OCI-LY7 (cell line): ENCODE results near the gene PTDSS2. TPM values are rescaled to one million over a fixed set of nuclear protein-coding genes. Genes with fewer than 3 reads are reported as not detected.

Experiments used
- BruUV-seq: library from RNA; stranded (reverse); fragments of 400-500 nt; replicated peaks from 2 replicates; lab custom pipeline; 2021; lab: Mats Ljungman, UMichigan
- CTCF ChIA-PET: fragments of 300-600 bp; sonication (Branson Sonifier 250); formaldehyde crosslinking; loops from one replicate; lab custom pipeline; 2022; ENCODE audit warnings: antibody characterized with exemption; ENCODE audit not compliant: unreplicated experiment; lab: Charles Lee
- POLR2A ChIA-PET: fragments of 300-600 bp; sonication (Branson Sonifier 250); formaldehyde crosslinking; loops from one replicate; lab custom pipeline; 2022; ENCODE audit warnings: antibody characterized with exemption; lab: Charles Lee
- DNase-seq: peaks from one replicate; pipeline ENCODE4 v3.0.0-alpha.2; 2015; ENCODE audit warnings: low spot score
- H2AFZ ChIP-seq: fragments of 200-600 bp; sonication (generic), shearing (Covaris generic); 2 replicates; pipeline ENCODE4 v1.6.1; 2014; ENCODE audit warnings: mild to moderate bottlenecking, antibody characterized with exemption, low read length, moderate library complexity
- H3K27ac ChIP-seq: fragments of 200-600 bp; sonication (generic); 2 replicates; pipeline ENCODE4 v1.5.1; 2014; ENCODE audit warnings: mixed run types, low read depth, mild to moderate bottlenecking, moderate library complexity, low read length, inconsistent platforms; ENCODE audit not compliant: poor library complexity, severe bottlenecking
- H3K36me3 ChIP-seq: fragments of 200-600 bp; sonication (generic); 2 replicates; pipeline ENCODE4 v1.6.1; 2014; ENCODE audit warnings: mild to moderate bottlenecking, antibody characterized with exemption, low read length, moderate library complexity, mixed read lengths; ENCODE audit not compliant: insufficient read depth
- H3K4me1 ChIP-seq: fragments of 200-600 bp; sonication (generic); 2 replicates; pipeline ENCODE4 v1.5.1; 2014; ENCODE audit warnings: mild to moderate bottlenecking, low read length; ENCODE audit not compliant: insufficient read depth, poor library complexity, severe bottlenecking
- H3K4me2 ChIP-seq: fragments of 200-600 bp; sonication (generic); 2 replicates; pipeline ENCODE4 v1.6.1; 2014; ENCODE audit warnings: mild to moderate bottlenecking, low read length
- H3K4me3 ChIP-seq: fragments of 200-600 bp; sonication (generic); 2 replicates; pipeline ENCODE4 v1.5.1; 2014; ENCODE audit warnings: mild to moderate bottlenecking, low read depth, low read length; ENCODE audit not compliant: poor library complexity, severe bottlenecking
- H3K79me2 ChIP-seq: fragments of 200-600 bp; sonication (generic); 2 replicates; pipeline ENCODE4 v1.6.1; 2016; ENCODE audit warnings: low read depth, mild to moderate bottlenecking, low read length, moderate library complexity, mixed read lengths; ENCODE audit not compliant: insufficient read depth
- H3K9me2 ChIP-seq: fragments of 200-600 bp; sonication (generic); 2 replicates; pipeline ENCODE4 v1.6.1; 2016; ENCODE audit warnings: mild to moderate bottlenecking, low read length, mixed read lengths; ENCODE audit not compliant: insufficient read depth
- H3K9me3 ChIP-seq: fragments of 200-600 bp; sonication (generic); 2 replicates; pipeline ENCODE4 v1.6.1; 2014; ENCODE audit warnings: mild to moderate bottlenecking, mixed run types, low read length, mixed read lengths
- H4K20me1 ChIP-seq: fragments of 200-600 bp; sonication (generic); 2 replicates; pipeline ENCODE4 v1.6.1; 2014; ENCODE audit warnings: mild to moderate bottlenecking, antibody characterized with exemption, low read length, moderate library complexity, mixed read lengths; ENCODE audit not compliant: insufficient read depth
- EZH2phosphoT487 ChIP-seq: fragments of 200-600 bp; sonication (generic); IDR thresholded peaks from 2 replicates; pipeline ENCODE4 v1.6.1; 2018; ENCODE audit warnings: low read depth, borderline replicate concordance, mild to moderate bottlenecking, mixed run types, antibody characterized with exemption, low read length, moderate library complexity, mixed read lengths
- intact Hi-C: fragments of 100-400 bp; cut with micrococcal nuclease; formaldehyde crosslinking; loops from one replicate; pipeline ENCODE4 v1.10.0; 2022; ENCODE audit not compliant: unreplicated experiment
- total RNA-seq, 2 experiments: library from RNA; depleted of rRNA in 1 of 2; stranded (reverse); fragments of >200 nt in 1 of 2; shearing (Covaris generic) in 1 of 2; gene quantifications; 2 replicates each; pipeline ENCODE4 v1.2.3, GENCODE V29; 2014 to 2022
- TF ChIP-seq, protein P1 (sequence below): fragments of 200-600 bp; sonication (generic); conservative IDR thresholded peaks from 2 replicates; pipeline ENCODE4 v1.5.1; 2014; ENCODE audit warnings: mild to moderate bottlenecking, antibody characterized with exemption, low read length, moderate library complexity, mixed read lengths

Gene PTDSS2
- total RNA-seq, 2 experiments from 2014 or later: 27.8 to 32.7 TPM

DNA sequence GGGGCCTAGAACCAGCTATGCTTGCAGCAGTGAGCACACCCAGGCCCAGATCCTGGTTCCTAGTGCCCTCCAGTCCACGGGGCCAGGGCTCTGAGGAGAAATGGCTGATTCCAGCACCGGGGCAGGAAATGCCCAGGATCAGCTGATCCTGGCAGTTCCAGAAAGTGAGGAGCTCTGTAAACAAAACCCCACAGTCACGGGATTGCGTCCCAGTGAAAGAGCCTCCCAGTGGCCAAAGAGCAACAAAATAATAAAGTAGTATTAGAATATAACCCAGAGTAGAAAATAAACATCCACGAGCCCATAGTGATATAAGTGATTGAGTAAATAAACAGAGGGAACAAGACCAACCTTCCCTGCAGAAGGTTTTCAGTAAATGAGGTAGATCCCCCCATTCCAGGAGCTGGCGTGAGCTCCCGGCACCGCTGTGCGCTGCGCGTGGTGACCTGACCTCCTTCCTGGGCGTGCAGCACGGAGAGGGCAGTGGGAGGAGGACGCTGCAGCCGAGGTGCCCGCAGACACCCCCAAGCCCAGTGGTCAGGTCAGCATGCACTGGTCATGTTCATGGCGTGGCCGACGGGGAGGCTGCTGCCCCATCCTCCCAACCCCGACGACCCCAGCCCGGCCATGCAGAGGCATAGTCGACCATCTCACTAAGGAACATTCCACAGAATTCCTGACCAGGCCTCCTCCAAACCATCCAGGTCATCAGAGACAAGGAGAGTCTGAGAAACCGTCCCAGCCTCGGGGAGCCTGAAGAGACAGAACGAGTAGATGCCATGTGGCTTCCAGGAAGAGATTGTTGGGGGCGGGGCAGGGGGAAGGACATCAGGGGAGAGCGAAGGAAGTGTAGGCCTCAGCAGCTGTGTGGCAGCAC is 19.8 kb downstream of the PTDSS2 start:
- intact Hi-C loops: no loop called here
- Histone ChIP-seq H3K27ac (no peak overlapping the region), H3K9me3 (no peaks in the 10 kb centered on the region), H3K4me2 (no peak overlapping the region), H3K4me3 (no peak overlapping the region), H4K20me1 (no peaks in the 10 kb centered on the region), H3K79me2 (no peaks in the 10 kb centered on the region), H2AFZ (no peak overlapping the region), H3K36me3 (no peaks in the 10 kb centered on the region), H3K9me2 (no peaks in the 10 kb centered on the region), H3K4me1 (no peaks in the 10 kb centered on the region)
- POLR2A ChIA-PET: no interaction called here
- no TSS peak for BruUV-seq
- CTCF ChIA-PET: no interaction called here
- DNase-seq: no peak
- TF ChIP-seq EZH2phosphoT487: no peak
- TF ChIP-seq, protein P1, sequence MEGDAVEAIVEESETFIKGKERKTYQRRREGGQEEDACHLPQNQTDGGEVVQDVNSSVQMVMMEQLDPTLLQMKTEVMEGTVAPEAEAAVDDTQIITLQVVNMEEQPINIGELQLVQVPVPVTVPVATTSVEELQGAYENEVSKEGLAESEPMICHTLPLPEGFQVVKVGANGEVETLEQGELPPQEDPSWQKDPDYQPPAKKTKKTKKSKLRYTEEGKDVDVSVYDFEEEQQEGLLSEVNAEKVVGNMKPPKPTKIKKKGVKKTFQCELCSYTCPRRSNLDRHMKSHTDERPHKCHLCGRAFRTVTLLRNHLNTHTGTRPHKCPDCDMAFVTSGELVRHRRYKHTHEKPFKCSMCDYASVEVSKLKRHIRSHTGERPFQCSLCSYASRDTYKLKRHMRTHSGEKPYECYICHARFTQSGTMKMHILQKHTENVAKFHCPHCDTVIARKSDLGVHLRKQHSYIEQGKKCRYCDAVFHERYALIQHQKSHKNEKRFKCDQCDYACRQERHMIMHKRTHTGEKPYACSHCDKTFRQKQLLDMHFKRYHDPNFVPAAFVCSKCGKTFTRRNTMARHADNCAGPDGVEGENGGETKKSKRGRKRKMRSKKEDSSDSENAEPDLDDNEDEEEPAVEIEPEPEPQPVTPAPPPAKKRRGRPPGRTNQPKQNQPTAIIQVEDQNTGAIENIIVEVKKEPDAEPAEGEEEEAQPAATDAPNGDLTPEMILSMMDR: no peak

DNA sequence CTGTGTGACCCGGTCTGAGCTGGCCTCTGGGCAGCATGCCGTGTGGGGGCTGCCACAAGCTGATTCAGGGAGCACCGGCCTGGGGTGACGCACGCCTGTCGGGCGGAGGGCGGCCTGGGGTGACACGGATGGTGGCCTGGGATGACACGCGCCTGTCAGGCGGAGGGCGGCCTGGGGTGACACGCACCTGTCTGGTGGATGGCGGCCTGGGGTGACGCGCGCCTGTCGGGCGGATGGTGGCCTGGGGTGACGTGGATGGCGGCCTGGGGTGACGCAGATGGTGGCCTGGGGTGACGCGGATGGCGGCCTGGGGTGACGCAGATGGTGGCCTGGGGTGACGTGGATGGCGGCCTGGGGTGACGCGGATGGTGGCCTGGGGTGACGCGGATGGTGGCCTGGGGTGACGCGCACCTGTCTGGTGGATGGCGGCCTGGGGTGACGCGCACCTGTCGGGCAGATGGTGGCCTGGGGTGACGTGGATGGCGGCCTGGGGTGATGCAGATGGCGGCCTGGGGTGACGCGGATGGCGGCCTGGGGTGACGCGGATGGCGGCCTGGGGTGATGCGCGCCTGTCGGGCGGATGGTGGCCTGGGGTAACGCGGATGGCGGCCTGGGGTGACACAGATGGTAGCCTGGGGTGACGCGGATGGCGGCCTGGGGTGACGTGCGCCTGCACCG is 21.5 kb downstream of the PTDSS2 start:
- H4K20me1 ChIP-seq: no peaks in the 10 kb centered on the region
- H3K9me2 ChIP-seq: no peaks in the 10 kb centered on the region
- no peak overlapping the region for H3K27ac ChIP-seq
- H3K4me3 ChIP-seq: no peak overlapping the region
- DNase-seq: no peak
- no peaks in the 10 kb centered on the region for H3K4me1 ChIP-seq
- CTCF ChIA-PET: no interaction called here
- BruUV-seq: no TSS peak
- H3K79me2 ChIP-seq: no peaks in the 10 kb centered on the region
- TF ChIP-seq, protein P1: no peak
- TF ChIP-seq EZH2phosphoT487: no peak
- no peaks in the 10 kb centered on the region for H3K36me3 ChIP-seq
- POLR2A ChIA-PET: no interaction called here
- H3K9me3 ChIP-seq: no peaks in the 10 kb centered on the region
- no peak overlapping the region for H3K4me2 ChIP-seq
- intact Hi-C loops: no loop called here
- no peak overlapping the region for H2AFZ ChIP-seq

DNA sequence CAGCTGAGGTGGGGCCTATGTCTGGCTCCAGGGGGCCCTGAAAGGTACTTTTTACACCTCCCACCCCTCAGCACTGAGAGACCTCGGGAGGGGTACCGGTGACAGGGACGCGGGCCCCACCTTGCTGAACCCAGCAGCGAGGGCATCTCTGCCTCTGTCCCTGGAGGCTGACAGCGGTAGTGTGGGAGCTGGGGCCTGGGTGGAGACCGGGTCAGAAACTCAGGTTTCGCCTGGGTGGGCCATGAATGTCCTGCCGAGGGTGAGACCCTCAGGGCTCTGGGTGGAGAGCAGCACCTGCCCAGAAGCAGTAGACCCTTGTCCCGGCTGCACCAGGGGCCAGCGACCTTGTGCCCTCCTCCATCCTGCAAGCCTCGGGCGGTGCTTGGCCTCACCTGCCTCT is 22.2 kb downstream of the PTDSS2 start:
- Histone ChIP-seq H3K9me2 (no peaks in the 10 kb centered on the region), H3K4me2 (no peak overlapping the region), H3K27ac (no peak overlapping the region), H3K9me3 (no peaks in the 10 kb centered on the region), H3K4me3 (no peak overlapping the region), H3K79me2 (no peaks in the 10 kb centered on the region), H3K4me1 (no peaks in the 10 kb centered on the region), H2AFZ (no peak overlapping the region), H4K20me1 (no peaks in the 10 kb centered on the region), H3K36me3 (no peaks in the 10 kb centered on the region)
- CTCF ChIA-PET: no interaction called here
- DNase-seq: no peak
- POLR2A ChIA-PET: no interaction called here
- no TSS peak for BruUV-seq
- intact Hi-C loops: no loop called here
- TF ChIP-seq, protein P1: no peak
- no peak for TF ChIP-seq EZH2phosphoT487
